Osteoblast (primary cell): ENCODE results near the gene FAM13A. TPM values are rescaled to one million over a fixed set of nuclear protein-coding genes. Genes with fewer than 3 reads are reported as not detected.
A peak's percentile ranks its signal among the peaks of the same experiment; 100 is the strongest.
"Not testable (repeated sequence)": the region's sequence is repeated elsewhere in the genome, so short reads cannot be mapped to it uniquely, and the experiment has no call there.

ENCODE experiments used
- DNase-seq: peaks from one replicate; pipeline ENCODE4 v3.0.0; 2011; ENCODE audit warnings: low spot score, mixed read lengths; ENCODE audit not compliant: insufficient read length; ENCODE audit errors: missing footprints
- H2AFZ ChIP-seq: 2 replicates; pipeline ENCODE4 v1.6.0; 2011; ENCODE audit warnings: mild to moderate bottlenecking, low read length
- H3K27ac ChIP-seq: 2 replicates; pipeline ENCODE4 v1.5.1; 2011; ENCODE audit warnings: mild to moderate bottlenecking, low read depth, low read length, moderate library complexity
- H3K27me3 ChIP-seq: 2 replicates; pipeline ENCODE4 v1.6.0; 2012; ENCODE audit warnings: mild to moderate bottlenecking, control low read depth, inconsistent platforms, low read length, moderate library complexity; ENCODE audit not compliant: insufficient read depth
- H3K36me3 ChIP-seq: 2 replicates; pipeline ENCODE4 v1.5.1; 2011; ENCODE audit warnings: mild to moderate bottlenecking, low read length, control low read depth, moderate library complexity; ENCODE audit not compliant: insufficient read depth
- H3K4me1 ChIP-seq: 2 replicates; pipeline ENCODE4 v1.5.1; 2011; ENCODE audit warnings: mild to moderate bottlenecking, low read length, control low read depth, moderate library complexity; ENCODE audit not compliant: insufficient read depth
- H3K4me2 ChIP-seq: 2 replicates; pipeline ENCODE4 v1.6.0; 2011; ENCODE audit warnings: mild to moderate bottlenecking, low read length; ENCODE audit not compliant: insufficient read depth
- H3K4me3 ChIP-seq: fragments of 200-600 bp; sonication (generic); 3 replicates; pipeline ENCODE4 v1.5.1; 2012; ENCODE audit warnings: mild to moderate bottlenecking, low read length, inconsistent platforms; ENCODE audit not compliant: insufficient read depth
- H3K79me2 ChIP-seq: 2 replicates; pipeline ENCODE4 v1.6.0; 2012; ENCODE audit warnings: mild to moderate bottlenecking, low read length, control low read depth, inconsistent platforms; ENCODE audit not compliant: insufficient read depth
- H3K9me3 ChIP-seq: 2 replicates; pipeline ENCODE4 v1.5.1; 2011; ENCODE audit warnings: low read depth, low read length, control low read depth
- H4K20me1 ChIP-seq: 2 replicates; pipeline ENCODE4 v1.6.0; 2012; ENCODE audit warnings: mild to moderate bottlenecking, low read length, control low read depth; ENCODE audit not compliant: insufficient read depth
- CTCF ChIP-seq: IDR thresholded peaks from 2 replicates; pipeline ENCODE4 v1.5.1; 2011; ENCODE audit warnings: mild to moderate bottlenecking, low read depth, low read length, moderate library complexity; ENCODE audit errors: extremely low read depth
- total RNA-seq: library from RNA; depleted of rRNA; stranded (reverse); fragments of >200 nt; gene quantifications from 2 replicates; pipeline ENCODE4 v1.2.3, GENCODE V29; 2012

The FAM13A gene
- total RNA-seq, 1 donor, result 18.8 TPM

DNA sequence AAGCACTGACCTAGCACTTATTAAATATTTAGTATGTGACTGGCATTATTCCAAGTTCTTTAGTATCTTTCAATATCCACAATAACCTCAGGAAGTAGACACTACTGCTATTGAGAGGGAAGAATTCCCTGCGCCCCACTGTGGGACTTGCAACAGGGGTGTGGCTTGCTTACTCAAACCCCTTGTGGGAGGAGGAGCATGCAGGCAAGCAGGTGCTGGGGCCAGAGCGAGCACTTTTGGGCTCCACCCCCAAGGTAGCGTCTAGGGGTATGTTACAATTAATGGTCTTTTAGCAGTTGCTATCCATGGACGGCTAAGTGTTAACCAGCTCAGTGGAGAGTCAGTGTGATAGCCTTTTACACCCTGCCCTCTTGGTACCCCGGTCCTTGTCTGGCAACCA lies 50.7 kb downstream of the FAM13A start:
- Histone ChIP-seq H3K4me3 (no peak overlapping the region), H4K20me1 (no peaks in the 10 kb centered on the region), H3K9me3 (no peaks in the 10 kb centered on the region), H3K79me2 (no peaks in the 10 kb centered on the region), H3K36me3 (no peaks in the 10 kb centered on the region), H3K27ac (no peak overlapping the region), H3K4me2 (no peak overlapping the region), H3K27me3 (no peaks in the 10 kb centered on the region), H2AFZ (no peak overlapping the region), H3K4me1 (peaks cover 5% of the 10 kb centered on the region)
- TF ChIP-seq CTCF, result no peak
- no peak for DNase-seq

GRCh38 chr4:89005066-89005465 lies 51.9 kb downstream of the FAM13A start:
- H3K9me3 ChIP-seq, H3K4me3 ChIP-seq, H3K4me1 ChIP-seq, H3K79me2 ChIP-seq, H3K27me3 ChIP-seq, H3K4me2 ChIP-seq, H4K20me1 ChIP-seq, H3K36me3 ChIP-seq, DNase-seq, H2AFZ ChIP-seq, H3K27ac ChIP-seq: not testable (repeated sequence)

- no peak overlapping the region for H3K4me2 ChIP-seq
These were observed 55.1 kb downstream of the FAM13A start for GRCh38 chr4:89001647-89002445.

DNA sequence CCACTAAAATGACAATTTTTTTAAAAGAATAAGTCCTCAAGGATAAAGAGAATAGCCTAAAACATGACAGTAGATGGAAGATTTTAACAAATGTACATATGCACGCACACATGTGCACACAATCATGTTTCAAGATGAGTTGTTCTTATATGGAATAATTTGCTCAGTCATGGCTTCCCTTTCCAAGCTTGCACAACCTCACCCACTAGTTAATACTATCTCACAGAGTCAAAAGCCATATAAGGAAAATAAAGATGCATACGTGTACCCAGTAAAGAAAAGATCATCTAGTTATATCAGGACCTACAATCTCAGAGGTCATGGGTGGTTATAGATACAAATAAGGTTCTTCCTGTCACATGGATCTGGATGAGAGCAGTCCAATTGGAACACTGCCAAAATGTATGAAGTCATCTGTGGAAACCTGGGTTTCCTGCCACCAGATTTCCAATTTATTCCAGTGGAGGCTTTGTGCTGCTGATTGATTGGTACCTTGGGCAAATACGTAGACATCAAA lies 56.1 kb downstream of the FAM13A start:
- Histone ChIP-seq H3K4me3 (no peak overlapping the region), H3K27me3 (no peaks in the 10 kb centered on the region), H3K4me2 (no peak overlapping the region), H3K79me2 (no peaks in the 10 kb centered on the region), H3K27ac (no peak overlapping the region), H3K36me3 (no peaks in the 10 kb centered on the region), H4K20me1 (no peaks in the 10 kb centered on the region), H3K4me1 (no peaks in the 10 kb centered on the region), H3K9me3 (no peaks in the 10 kb centered on the region), H2AFZ (no peak overlapping the region)
- no peak for DNase-seq
- no peak for TF ChIP-seq CTCF

More at GRCh38 chr4:89001647-89002445, 55.1 kb downstream of the FAM13A start:
- no peaks in the 10 kb centered on the region for H3K27me3 ChIP-seq
- no peaks in the 10 kb centered on the region for H3K36me3 ChIP-seq
- H3K79me2 ChIP-seq, result no peaks in the 10 kb centered on the region
- H3K4me3 ChIP-seq, result no peak overlapping the region
- no peaks in the 10 kb centered on the region for H4K20me1 ChIP-seq
- no peaks in the 10 kb centered on the region for H3K9me3 ChIP-seq
- TF ChIP-seq CTCF, result no peak
- no peak overlapping the region for H2AFZ ChIP-seq
- H3K27ac ChIP-seq, result no peak overlapping the region
- no peaks in the 10 kb centered on the region for H3K4me1 ChIP-seq
- DNase-seq, result peak; percentile 26
